A549 (cell line): ENCODE results near the gene CCL17.

Experiments
- CHD2 ChIP-seq: fragments of 150-350 bp; IDR thresholded peaks from 2 replicates; pipeline ENCODE4 v1.6.1; 2014; ENCODE audit warnings: low read length; ENCODE audit not compliant: partially characterized antibody
- POLR2A ChIP-seq: IDR thresholded peaks from 2 replicates; pipeline ENCODE4 v1.6.1; 2012; ENCODE audit warnings: mild to moderate bottlenecking, low read length
- POLR2AphosphoS2 ChIP-seq: conservative IDR thresholded peaks from 2 replicates; pipeline ENCODE4 v1.6.1; 2012; ENCODE audit warnings: low read length, improper control_type of control experiment, inconsistent platforms
- TF ChIP-seq, protein P1 (sequence below): fragments of 200-600 bp; sonication (generic); IDR thresholded peaks from 2 replicates; pipeline ENCODE4 v1.6.1; 2016; ENCODE audit warnings: antibody characterized with exemption, mild to moderate bottlenecking, moderate library complexity
- TF ChIP-seq, protein P2 (sequence below): fragments of >200 bp; sonication (Bioruptor Twin); formaldehyde crosslinking; IDR thresholded peaks from 3 replicates; pipeline ENCODE4 v1.5.1; 2016
- TF ChIP-seq, protein P3 (sequence below): fragments of 150-350 bp; IDR thresholded peaks from 2 replicates; pipeline ENCODE4 v1.6.1; 2014; ENCODE audit warnings: low read depth, mild to moderate bottlenecking, low read length

DNA sequence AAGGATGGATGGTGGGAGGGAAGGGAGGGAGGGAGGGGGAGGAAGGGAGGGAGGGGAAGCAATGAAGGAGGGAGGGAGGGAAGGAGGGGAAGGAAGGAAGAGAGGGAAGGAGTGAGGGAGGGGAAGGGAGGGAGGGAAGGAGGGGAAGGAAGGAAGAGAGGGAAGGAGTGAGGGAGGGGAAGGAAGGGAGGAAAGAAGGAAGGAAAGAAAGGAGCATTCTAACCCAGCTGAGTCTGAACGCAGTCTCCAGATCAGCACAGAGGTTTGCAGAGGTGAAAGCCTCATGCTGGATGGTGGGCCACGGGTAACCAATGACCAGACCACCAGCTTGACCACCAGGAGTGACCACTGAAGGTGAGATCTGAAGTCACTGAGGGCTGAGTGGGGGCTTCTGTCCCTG lies 18.6 kb downstream of the CCL17 start:
- TF ChIP-seq, protein P1, sequence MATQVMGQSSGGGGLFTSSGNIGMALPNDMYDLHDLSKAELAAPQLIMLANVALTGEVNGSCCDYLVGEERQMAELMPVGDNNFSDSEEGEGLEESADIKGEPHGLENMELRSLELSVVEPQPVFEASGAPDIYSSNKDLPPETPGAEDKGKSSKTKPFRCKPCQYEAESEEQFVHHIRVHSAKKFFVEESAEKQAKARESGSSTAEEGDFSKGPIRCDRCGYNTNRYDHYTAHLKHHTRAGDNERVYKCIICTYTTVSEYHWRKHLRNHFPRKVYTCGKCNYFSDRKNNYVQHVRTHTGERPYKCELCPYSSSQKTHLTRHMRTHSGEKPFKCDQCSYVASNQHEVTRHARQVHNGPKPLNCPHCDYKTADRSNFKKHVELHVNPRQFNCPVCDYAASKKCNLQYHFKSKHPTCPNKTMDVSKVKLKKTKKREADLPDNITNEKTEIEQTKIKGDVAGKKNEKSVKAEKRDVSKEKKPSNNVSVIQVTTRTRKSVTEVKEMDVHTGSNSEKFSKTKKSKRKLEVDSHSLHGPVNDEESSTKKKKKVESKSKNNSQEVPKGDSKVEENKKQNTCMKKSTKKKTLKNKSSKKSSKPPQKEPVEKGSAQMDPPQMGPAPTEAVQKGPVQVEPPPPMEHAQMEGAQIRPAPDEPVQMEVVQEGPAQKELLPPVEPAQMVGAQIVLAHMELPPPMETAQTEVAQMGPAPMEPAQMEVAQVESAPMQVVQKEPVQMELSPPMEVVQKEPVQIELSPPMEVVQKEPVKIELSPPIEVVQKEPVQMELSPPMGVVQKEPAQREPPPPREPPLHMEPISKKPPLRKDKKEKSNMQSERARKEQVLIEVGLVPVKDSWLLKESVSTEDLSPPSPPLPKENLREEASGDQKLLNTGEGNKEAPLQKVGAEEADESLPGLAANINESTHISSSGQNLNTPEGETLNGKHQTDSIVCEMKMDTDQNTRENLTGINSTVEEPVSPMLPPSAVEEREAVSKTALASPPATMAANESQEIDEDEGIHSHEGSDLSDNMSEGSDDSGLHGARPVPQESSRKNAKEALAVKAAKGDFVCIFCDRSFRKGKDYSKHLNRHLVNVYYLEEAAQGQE = no peak
- TF ChIP-seq POLR2AphosphoS2 = no peak
- TF ChIP-seq, protein P2, sequence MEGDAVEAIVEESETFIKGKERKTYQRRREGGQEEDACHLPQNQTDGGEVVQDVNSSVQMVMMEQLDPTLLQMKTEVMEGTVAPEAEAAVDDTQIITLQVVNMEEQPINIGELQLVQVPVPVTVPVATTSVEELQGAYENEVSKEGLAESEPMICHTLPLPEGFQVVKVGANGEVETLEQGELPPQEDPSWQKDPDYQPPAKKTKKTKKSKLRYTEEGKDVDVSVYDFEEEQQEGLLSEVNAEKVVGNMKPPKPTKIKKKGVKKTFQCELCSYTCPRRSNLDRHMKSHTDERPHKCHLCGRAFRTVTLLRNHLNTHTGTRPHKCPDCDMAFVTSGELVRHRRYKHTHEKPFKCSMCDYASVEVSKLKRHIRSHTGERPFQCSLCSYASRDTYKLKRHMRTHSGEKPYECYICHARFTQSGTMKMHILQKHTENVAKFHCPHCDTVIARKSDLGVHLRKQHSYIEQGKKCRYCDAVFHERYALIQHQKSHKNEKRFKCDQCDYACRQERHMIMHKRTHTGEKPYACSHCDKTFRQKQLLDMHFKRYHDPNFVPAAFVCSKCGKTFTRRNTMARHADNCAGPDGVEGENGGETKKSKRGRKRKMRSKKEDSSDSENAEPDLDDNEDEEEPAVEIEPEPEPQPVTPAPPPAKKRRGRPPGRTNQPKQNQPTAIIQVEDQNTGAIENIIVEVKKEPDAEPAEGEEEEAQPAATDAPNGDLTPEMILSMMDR = no peak
- no peak for TF ChIP-seq POLR2A
- TF ChIP-seq, protein P3, sequence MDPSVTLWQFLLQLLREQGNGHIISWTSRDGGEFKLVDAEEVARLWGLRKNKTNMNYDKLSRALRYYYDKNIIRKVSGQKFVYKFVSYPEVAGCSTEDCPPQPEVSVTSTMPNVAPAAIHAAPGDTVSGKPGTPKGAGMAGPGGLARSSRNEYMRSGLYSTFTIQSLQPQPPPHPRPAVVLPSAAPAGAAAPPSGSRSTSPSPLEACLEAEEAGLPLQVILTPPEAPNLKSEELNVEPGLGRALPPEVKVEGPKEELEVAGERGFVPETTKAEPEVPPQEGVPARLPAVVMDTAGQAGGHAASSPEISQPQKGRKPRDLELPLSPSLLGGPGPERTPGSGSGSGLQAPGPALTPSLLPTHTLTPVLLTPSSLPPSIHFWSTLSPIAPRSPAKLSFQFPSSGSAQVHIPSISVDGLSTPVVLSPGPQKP = no peak
- no peak for TF ChIP-seq CHD2
